Neuron (in vitro differentiated cells): ENCODE measurements around the gene TMEM225B.
"Not testable (repeated sequence)": the region's sequence is repeated elsewhere in the genome, so short reads cannot be mapped to it uniquely, and the experiment has no call there.

ENCODE experiments used
- H2AFZ ChIP-seq: one replicate; pipeline ENCODE4 v1.6.1; 2013; ENCODE audit warnings: low read depth, mild to moderate bottlenecking, inconsistent platforms, low read length, moderate library complexity
- H3K27me3 ChIP-seq: one replicate; pipeline ENCODE4 v1.6.1; 2013; ENCODE audit warnings: low read length; ENCODE audit not compliant: insufficient read depth
- H3K36me3 ChIP-seq: one replicate; pipeline ENCODE4 v1.6.1; 2013; ENCODE audit warnings: low read length; ENCODE audit not compliant: insufficient read depth
- H3K4me1 ChIP-seq: one replicate; pipeline ENCODE4 v1.6.1; 2013; ENCODE audit warnings: low read length; ENCODE audit not compliant: insufficient read depth
- H3K4me3 ChIP-seq: 2 replicates; pipeline ENCODE4 v1.5.1; 2013; ENCODE audit warnings: mild to moderate bottlenecking, low read length, moderate library complexity
- H3K9me3 ChIP-seq: one replicate; pipeline ENCODE4 v1.6.1; 2013; ENCODE audit warnings: low read length

Gene TMEM225B, protein sequence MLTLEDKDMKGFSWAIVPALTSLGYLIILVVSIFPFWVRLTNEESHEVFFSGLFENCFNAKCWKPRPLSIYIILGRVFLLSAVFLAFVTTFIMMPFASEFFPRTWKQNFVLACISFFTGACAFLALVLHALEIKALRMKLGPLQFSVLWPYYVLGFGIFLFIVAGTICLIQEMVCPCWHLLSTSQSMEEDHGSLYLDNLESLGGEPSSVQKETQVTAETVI

DNA sequence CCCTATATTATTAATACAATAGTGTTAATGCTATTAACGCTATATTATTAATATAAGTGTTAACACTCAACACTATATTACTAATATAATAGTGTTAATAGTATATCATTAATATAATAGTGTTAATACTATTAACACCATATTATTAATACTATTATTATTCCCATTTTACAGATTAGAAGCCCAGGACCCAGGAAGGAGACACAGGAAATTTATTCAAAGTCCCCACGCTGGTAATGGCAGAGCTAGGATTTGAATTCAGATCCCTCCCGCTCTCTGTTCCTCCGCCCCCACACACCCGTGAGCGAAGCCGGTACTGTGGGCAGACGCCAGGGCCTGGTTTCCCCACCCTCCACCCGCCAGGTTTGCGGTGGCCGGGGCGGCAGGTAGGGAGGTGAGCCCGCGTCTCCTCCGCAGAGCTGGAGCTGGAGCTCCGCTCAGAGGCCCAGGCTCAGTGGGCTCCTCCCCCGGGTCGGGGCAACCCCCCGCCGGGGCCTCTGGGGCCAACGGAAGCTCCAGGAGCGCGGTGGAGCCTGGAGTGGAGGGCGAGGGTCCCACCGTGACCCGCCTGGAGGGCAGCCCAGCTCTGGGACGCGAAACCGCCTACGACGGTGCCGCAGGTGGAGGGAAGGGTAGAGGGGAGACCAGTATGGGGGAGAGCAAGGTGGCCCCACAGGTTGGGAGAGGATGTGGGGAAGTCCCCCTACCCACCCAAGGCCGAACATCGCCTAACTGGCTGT lies at the start of gene TMEM225B:
TSS of gene TMEM225B (plus strand) at position 506 of the 740 bp plus-strand sequence. CDS start 6,122 bp downstream, outside the sequence.
- H3K36me3 ChIP-seq = no peaks in the 10 kb centered on the region
- H3K27me3 ChIP-seq = no peaks in the 10 kb centered on the region
- H2AFZ ChIP-seq = no peak within 1 kb of the TSS
- H3K9me3 ChIP-seq = no peaks in the 10 kb centered on the region
- H3K4me3 ChIP-seq = no peak within 1 kb of the TSS
- H3K4me1 ChIP-seq = no peaks in the 10 kb centered on the region

DNA sequence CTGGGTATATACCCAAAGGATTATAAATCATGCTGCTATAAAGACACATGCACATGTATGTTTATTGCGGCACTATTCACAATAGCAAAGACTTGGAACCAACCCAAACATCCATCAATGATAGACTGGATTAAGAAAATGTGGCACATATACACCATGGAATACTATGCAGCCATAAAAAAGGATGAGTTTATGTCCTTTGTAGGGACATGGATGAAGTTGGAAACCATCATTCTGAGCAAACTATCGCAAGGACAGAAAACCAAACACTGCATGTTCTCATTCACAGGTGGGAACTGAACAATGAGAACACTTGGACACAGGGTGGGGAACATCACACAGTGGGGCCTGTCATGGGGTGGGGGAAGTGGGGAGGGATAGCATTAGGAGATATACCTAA lies 48.5 kb upstream of the TMEM225B start:
- peaks cover 36% of the 10 kb centered on the region for H3K36me3 ChIP-seq

DNA sequence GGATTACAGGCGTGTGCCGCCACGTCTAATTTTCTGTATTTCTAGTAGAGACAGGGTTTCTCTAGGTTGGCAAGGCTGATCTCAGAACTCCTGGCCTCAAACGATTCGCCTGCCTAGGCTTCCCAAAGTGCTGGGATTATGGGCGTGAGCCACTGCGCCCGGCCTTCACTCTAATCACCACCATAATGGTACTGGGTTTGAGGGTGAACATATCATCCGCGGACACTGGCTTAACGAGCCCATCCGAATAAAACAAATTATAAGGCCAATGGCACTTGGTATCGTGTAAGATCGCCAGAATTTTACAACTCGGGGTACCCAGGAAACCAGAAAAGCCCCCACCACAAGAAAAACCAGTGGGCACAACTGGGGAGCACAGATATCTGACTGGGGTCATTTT lies 46.7 kb upstream of the TMEM225B start:
- Histone ChIP-seq H3K36me3 (peaks cover 37% of the 10 kb centered on the region), H3K4me1 (peaks cover 10% of the 10 kb centered on the region), H3K9me3 (no peaks in the 10 kb centered on the region)

More for the DNA sequence above, 48.5 kb upstream of the TMEM225B start:
- H3K27me3 ChIP-seq, H3K9me3 ChIP-seq, H3K4me3 ChIP-seq, H2AFZ ChIP-seq: not testable (repeated sequence)
- H3K4me1 ChIP-seq = peaks cover 10% of the 10 kb centered on the region

DNA sequence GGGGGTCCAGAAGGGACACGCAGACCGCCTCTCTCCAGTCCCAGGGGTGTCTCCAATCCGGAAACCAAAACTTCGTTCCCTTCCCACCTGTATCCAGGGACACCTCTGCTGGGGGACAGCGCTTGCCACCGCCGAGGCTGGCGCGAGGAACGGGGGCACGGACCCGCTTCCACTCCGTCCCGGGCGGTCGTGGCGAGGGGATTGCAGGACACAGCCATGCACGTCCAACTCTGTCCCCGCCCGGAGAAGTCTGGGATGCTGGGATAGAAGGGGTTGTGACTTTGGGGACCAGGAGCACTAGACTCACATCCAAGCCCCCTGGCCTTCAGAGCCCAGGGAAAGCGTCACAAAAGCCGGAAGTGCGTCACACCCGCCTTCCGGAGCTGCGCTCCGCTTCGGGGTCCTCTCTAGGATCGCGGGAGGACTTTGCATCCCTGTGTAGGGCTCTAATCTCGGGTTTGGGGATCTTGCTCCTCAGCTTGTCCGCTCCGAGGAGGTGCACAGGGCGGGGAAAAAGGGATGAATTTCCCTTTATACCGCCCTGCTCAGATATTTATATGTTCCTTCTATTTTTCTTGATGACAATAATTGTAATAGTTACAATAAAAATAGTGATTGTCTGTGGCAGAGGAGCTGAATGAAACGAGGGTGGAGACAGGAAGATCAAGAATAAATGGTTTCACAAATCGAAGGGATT lies 46.2 kb upstream of the TMEM225B start, which contains the start of gene FAM200A:
TSS of gene FAM200A (minus strand) at position 348 of the 697 bp plus-strand sequence. CDS start 3,707 bp downstream, outside the sequence.
- H3K4me1 ChIP-seq = peaks cover 12% of the 10 kb centered on the region
- peaks cover 34% of the 10 kb centered on the region for H3K36me3 ChIP-seq
- no peaks in the 10 kb centered on the region for H3K27me3 ChIP-seq
- H3K9me3 ChIP-seq = no peaks in the 10 kb centered on the region
- peak within 1 kb of the TSS; percentile 94 for H3K4me3 ChIP-seq
- peak within 1 kb of the TSS; percentile 81 for H2AFZ ChIP-seq

More for the DNA sequence above, 46.7 kb upstream of the TMEM225B start:
- H3K27me3 ChIP-seq = no peaks in the 10 kb centered on the region
- peak overlapping the region; percentile 94 for H3K4me3 ChIP-seq
- H2AFZ ChIP-seq = peak overlapping the region; percentile 81

DNA sequence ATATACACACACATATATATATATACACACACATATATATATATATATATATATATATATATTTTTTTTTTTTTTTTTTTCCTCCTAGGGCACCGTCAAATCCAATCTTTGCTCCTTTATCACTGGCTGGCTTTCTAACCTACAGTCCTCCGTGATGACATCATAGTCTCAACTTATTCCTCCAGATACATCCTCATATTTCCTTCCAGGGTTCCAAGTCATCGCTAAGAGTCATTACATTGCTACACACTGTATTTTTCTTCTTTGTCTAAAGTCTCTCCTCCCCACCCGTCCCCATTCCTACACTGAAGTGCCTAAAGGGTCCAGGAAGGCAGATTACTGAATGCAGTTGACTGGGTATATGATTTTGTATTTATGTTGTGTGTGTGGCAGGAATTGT lies 45.0 kb upstream of the TMEM225B start:
- peaks cover 27% of the 10 kb centered on the region for H3K36me3 ChIP-seq
- no peaks in the 10 kb centered on the region for H3K27me3 ChIP-seq
- no peaks in the 10 kb centered on the region for H3K9me3 ChIP-seq
- no peak overlapping the region for H3K4me3 ChIP-seq
- no peak overlapping the region for H2AFZ ChIP-seq
- H3K4me1 ChIP-seq = peaks cover 17% of the 10 kb centered on the region

DNA sequence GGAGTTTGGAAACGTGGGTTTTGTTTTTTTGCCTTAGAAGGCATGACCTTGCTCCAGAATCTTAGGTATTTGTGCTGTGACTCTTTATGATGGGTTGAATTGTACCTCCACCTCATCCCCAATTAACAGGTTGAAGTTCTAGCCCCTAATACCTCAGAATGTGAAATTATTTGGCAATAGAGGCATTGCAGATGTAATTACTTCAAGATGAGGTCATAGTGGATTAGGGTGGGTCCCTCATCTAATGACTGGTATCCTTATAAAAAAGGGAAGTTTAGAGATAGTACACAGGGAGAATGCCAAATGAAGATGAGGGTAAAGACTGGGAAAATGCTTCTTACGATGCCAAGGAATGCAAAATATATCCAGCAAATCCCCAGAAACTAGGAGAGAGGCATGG lies 43.1 kb upstream of the TMEM225B start:
- H3K4me3 ChIP-seq = no peak overlapping the region
- H3K36me3 ChIP-seq = peaks cover 18% of the 10 kb centered on the region
- no peaks in the 10 kb centered on the region for H3K27me3 ChIP-seq

DNA sequence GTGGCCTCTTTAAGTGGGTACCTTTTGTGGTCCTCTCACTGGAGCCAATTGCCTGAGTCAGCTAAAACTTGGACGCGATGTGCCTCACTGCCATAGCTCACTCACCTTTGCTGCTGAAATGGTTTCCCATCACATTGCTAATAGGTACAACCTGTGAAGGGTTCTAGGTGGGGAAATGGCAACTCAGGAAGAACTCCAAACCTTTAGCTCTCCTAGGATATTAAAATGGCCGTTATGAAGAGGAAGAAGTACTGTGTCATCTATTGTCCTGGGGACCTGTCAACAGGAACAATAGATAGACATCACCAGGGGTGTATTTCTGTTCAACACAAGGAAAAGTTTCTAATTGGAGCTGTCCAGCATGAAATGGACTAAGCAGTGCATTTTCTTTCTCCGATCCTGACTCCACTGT lies 40.9 kb upstream of the TMEM225B start:
- peak overlapping the region; percentile 87 for H3K4me3 ChIP-seq
- H3K36me3 ChIP-seq = peaks cover 40% of the 10 kb centered on the region

More for the DNA sequence above, 43.1 kb upstream of the TMEM225B start:
- Histone ChIP-seq H2AFZ (no peak overlapping the region), H3K9me3 (no peaks in the 10 kb centered on the region), H3K4me1 (peaks cover 24% of the 10 kb centered on the region)

DNA sequence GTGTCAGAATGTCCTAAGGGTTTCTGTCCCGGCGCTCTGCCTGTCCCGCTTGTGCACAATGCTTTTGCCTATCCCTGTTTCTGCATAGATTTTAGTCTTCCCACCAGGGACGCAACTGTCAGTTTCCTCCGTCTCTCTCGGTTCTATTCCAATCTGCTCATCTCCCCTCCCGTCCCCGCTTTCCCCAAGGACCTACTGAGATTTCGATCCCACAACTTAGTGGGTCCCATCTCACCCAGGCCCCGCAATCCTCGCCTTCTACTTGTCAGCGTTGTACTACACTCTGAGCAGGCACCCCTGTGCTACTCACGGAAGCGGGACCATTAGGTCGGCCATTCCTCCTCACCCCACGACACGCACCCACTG lies 40.1 kb upstream of the TMEM225B start:
- Histone ChIP-seq H3K9me3 (no peaks in the 10 kb centered on the region), H3K36me3 (peaks cover 47% of the 10 kb centered on the region), H3K27me3 (no peaks in the 10 kb centered on the region), H2AFZ (peak overlapping the region; percentile 63), H3K4me1 (peaks cover 14% of the 10 kb centered on the region), H3K4me3 (peak overlapping the region; percentile 87)

More for the DNA sequence above, 40.9 kb upstream of the TMEM225B start:
- no peaks in the 10 kb centered on the region for H3K27me3 ChIP-seq
- no peak overlapping the region for H2AFZ ChIP-seq
- H3K9me3 ChIP-seq = no peaks in the 10 kb centered on the region
- H3K4me1 ChIP-seq = peaks cover 19% of the 10 kb centered on the region

DNA sequence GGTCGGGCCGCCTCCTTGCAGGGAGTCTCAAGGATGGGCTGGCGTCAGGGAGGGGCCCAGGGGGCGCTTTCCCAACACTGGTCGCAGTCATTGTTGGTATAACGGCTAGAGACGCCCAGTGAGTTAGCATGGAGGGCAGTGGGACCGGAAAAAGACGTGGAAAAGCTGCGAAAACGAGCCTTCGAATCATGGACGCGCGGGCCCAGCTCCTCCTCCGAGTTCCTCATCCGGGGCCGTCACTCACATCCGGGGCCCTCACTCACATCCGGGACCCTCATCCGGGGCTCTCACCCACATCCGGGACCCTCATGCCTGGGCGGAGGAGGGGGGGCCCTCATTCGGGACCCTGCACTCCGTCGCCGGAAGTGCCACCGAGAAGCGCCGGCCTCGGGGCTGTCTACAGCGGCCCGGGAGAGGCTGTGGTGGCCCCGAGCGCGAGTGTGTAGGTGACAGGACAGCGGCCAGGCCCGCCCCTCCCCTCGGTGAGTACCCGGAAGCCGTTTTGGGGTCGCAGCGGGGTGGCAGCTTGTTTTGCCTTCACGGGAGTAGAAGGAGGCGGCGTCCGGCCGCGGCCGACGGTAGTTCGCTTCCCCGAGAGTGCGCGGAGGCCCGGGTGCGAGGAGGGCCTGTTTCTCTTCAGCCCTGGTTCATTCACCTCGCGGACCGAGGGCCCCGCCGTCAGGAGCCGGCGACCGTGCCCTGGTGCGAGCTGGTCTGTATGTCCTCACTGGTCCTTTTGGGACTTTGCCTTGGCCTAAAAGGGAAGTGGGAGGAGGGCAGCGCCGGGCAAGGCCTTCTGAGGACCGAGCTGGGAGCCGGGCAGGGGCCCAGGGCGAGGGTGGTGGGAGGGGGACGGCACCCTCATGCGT lies 39.5 kb upstream of the TMEM225B start, which contains the start of gene ZNF655:
TSS of gene ZNF655 (plus strand) at position 337 of the 869 bp plus-strand sequence. CDS start 1,918 bp downstream, outside the sequence.
- no peaks in the 10 kb centered on the region for H3K27me3 ChIP-seq
- peak within 1 kb of the TSS; percentile 63 for H2AFZ ChIP-seq
- peak within 1 kb of the TSS; percentile 87 for H3K4me3 ChIP-seq
- H3K4me1 ChIP-seq = peaks cover 14% of the 10 kb centered on the region
- H3K9me3 ChIP-seq = no peaks in the 10 kb centered on the region
- peaks cover 52% of the 10 kb centered on the region for H3K36me3 ChIP-seq

DNA sequence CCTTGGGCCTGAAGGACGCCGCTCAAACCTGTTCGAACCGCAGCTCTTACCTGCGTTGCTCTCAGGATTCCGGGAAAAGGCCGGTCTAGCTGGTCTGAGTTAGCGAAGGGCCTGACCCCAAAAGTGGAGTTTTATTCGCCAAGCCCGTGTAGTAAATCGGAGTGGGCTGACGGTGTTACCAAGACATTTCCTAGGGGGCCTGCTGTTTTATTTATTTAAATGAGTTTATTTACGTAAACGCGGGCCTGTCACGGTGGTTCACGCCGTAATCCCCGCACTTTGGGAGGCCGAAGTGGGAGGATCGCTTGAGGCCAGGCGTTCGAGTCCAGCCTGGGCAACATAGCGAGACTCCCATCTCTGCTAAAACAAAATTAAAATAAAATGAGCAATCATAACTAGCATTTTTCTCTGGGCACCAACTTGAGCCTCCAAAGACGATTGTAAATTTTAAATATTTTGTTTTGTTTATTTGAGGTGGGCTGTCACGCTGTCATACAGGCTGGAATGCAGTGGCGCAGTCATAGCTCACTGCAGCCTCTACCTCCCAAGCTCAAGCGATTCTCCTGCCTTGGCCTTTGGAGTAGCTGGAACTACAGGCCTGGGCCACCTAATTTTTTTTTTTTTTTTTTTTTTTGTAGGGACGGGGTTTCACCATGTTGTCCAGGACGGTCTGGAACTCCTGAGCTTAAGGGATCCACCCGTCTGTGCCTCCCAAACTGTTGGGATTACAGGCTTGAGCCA lies 38.7 kb upstream of the TMEM225B start:
- Histone ChIP-seq H3K27me3 (no peaks in the 10 kb centered on the region), H3K4me1 (peaks cover 14% of the 10 kb centered on the region), H3K36me3 (peaks cover 59% of the 10 kb centered on the region), H3K4me3 (peak overlapping the region; percentile 87), H3K9me3 (no peaks in the 10 kb centered on the region), H2AFZ (peak overlapping the region; percentile 63)

DNA sequence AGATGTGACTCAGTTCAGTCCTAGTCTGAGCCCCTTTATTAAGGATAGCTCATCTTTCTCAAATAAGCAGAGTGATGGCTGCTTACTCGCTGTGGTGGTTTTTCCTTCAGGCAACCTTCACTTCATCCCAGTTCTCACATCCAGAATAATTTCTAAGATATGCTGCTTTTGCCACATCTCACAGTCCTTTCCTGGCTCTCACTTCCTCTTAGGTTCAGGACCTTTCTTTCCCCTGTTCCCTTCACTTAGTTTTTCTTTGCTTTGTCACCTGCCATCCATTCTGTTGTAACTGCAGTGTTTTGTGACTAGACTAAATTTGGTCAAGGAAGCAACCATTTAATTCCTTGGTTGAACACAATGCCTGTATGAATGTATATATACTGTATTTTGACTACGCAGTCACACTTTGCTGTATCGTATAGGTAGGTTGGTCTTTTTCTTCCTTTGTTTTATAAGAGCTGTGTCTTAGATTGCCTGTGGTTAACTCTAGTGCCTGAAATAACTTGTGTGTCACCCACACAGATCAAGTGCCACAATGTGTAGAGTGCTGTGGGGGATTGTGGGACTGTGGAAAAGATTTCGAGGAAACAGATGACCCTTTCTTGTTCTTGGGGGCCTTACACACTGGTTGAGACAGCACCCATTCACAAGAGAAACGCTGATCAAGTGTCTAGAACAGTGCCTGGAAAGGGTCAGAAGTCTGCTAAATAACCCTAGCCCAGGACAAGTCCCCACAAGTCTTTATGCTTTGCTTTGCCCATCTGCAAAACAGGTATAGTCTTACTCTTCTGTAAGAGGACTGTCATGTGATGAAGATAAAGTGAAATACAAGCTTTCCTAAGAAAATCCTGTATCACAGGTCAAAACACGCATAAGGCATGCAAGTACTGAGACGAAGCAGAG lies 37.0 kb upstream of the TMEM225B start:
- peaks cover 65% of the 10 kb centered on the region for H3K36me3 ChIP-seq
- no peaks in the 10 kb centered on the region for H3K9me3 ChIP-seq
- H3K4me1 ChIP-seq = peaks cover 14% of the 10 kb centered on the region
- H3K27me3 ChIP-seq = no peaks in the 10 kb centered on the region
- no peak overlapping the region for H3K4me3 ChIP-seq
- H2AFZ ChIP-seq = no peak overlapping the region
